HepG2 (cell line): ENCODE data around the gene FHIT. TPM values are rescaled to one million over a fixed set of nuclear protein-coding genes. Genes with fewer than 3 reads are reported as not detected.

Experiments used
- ATAC-seq: fragments of 200-7000 bp; cut with Tn5 transposase; 3 replicates; pipeline ENCODE4 v1.9.1; 2020; ENCODE audit warnings: mild to moderate bottlenecking, moderate library complexity
- BruUV-seq: library from RNA; stranded (reverse); fragments of 400-500 nt; replicated peaks from 2 replicates; lab custom pipeline; 2021; lab: Mats Ljungman, UMichigan
- CTCF ChIA-PET: fragments of 300-600 bp; formaldehyde crosslinking; extraction: SDS; loops from one replicate; lab custom pipeline; 2021; ENCODE audit warnings: low total read pairs, inconsistent platforms, low intra/inter-chr PET ratio; lab: Yijun Ruan, JAX
- POLR2A ChIA-PET: fragments of 350-600 bp; sonication (Branson Sonifier 250); formaldehyde crosslinking; loops from one replicate; lab custom pipeline; 2020; ENCODE audit warnings: antibody characterized with exemption, inconsistent platforms; lab: Yijun Ruan, JAX
- DNase-seq: peaks from one replicate; pipeline ENCODE4 v3.0.0-alpha.2; 2015; ENCODE audit warnings: low spot score
- FAIRE-seq: peaks from 3 replicates; lab custom pipeline; 2011; peaks lifted over from hg19 to GRCh38; lab: Jason Lieb, UNC
- H2AFZ ChIP-seq: one replicate; pipeline ENCODE4 v1.6.1; 2011; ENCODE audit warnings: low read length, inconsistent platforms
- H3K27ac ChIP-seq: fragments of 300-600 bp; 3 replicates; pipeline ENCODE4 v1.8.0; 2011; ENCODE audit warnings: mixed run types, mild to moderate bottlenecking, mixed read lengths, low read length, inconsistent platforms; ENCODE audit not compliant: insufficient read depth; ENCODE audit errors: extremely low read length
- H3K27me3 ChIP-seq, 2 experiments: fragments of 200-600 bp in 1 of 2; 2 replicates in 1 of 2; 3 replicates in 1 of 2; pipeline versions ENCODE4 v1.6.0 to v1.8.0; 2011; ENCODE audit warnings: low read length in 2 of 2, mild to moderate bottlenecking in 2 of 2, moderate library complexity in 2 of 2, inconsistent platforms in 1 of 2; ENCODE audit not compliant: insufficient read depth in 2 of 2, control insufficient read depth in 1 of 2
- H3K36me3 ChIP-seq, 2 experiments: fragments of 200-600 bp in 1 of 2; replicated peaks in 1 of 2; 2 replicates in 1 of 2; 3 replicates in 1 of 2; pipeline versions ENCODE4 v1.5.1 to v1.8.0; 2011; ENCODE audit warnings: low read length in 2 of 2, inconsistent platforms in 1 of 2; ENCODE audit not compliant: insufficient read depth in 2 of 2, control insufficient read depth in 1 of 2
- H3K4me1 ChIP-seq: 2 replicates; pipeline ENCODE4 v1.5.1; 2012; ENCODE audit warnings: low read length, inconsistent platforms; ENCODE audit not compliant: insufficient read depth
- H3K4me2 ChIP-seq: 2 replicates; pipeline ENCODE4 v1.6.0; 2011; ENCODE audit warnings: low read depth, low read length, inconsistent platforms
- H3K4me3 ChIP-seq, 3 experiments: fragments of 200-600 bp in 1 of 3; sonication (generic), shearing (Covaris generic) in 1 of 3; replicated peaks in 1 of 3; 2 replicates each; pipeline ENCODE4 v1.5.1; 2011 to 2016; ENCODE audit warnings: low read length in 3 of 3, inconsistent platforms in 2 of 3, low read depth in 2 of 3, mild to moderate bottlenecking in 2 of 3, control low read depth in 1 of 3, mixed read lengths in 1 of 3; ENCODE audit not compliant: insufficient read depth in 1 of 3
- H3K79me2 ChIP-seq: one replicate; pipeline ENCODE4 v1.6.1; 2011; ENCODE audit warnings: low read length, inconsistent platforms; ENCODE audit not compliant: insufficient read depth
- H3K9ac ChIP-seq: 2 replicates; pipeline ENCODE4 v1.6.0; 2011; ENCODE audit warnings: mild to moderate bottlenecking, low read depth, low read length, inconsistent platforms; ENCODE audit not compliant: insufficient read depth
- H3K9me3 ChIP-seq: 2 replicates; pipeline ENCODE4 v1.5.1; 2012; ENCODE audit warnings: mild to moderate bottlenecking, low read length
- H4K20me1 ChIP-seq: 2 replicates; pipeline ENCODE4 v1.6.0; 2011; ENCODE audit warnings: inconsistent platforms, mild to moderate bottlenecking, low read length, moderate library complexity; ENCODE audit not compliant: insufficient read depth
- GATAD2A ChIP-seq: IDR thresholded peaks from 2 replicates; pipeline ENCODE4 v1.6.1; 2016
- GPN1 ChIP-seq: sonication (generic); formaldehyde crosslinking; IDR thresholded peaks from 2 replicates; pipeline ENCODE4 v1.5.1; 2020; ENCODE audit warnings: missing genetic modification reagents, borderline replicate concordance
- SMARCE1 ChIP-seq: fragments of 450-650 bp; IDR thresholded peaks from 2 replicates; pipeline ENCODE4 v1.6.1; 2017; ENCODE audit warnings: borderline replicate concordance
- TGIF2 ChIP-seq: IDR thresholded peaks from 2 replicates; pipeline ENCODE4 v1.6.1; 2016; ENCODE audit warnings: control low read depth, missing compliant biosample characterization
- WGBS: methylation state at CpG from one replicate; pipeline ENCODE4 v1.1.6; 2017; ENCODE audit warnings: low lambda C conversion rate; 5-methylcytosine and 5-hydroxymethylcytosine counted together
- in situ Hi-C: cut with HindIII; loops from 2 replicates; pipeline ENCODE4 v1.10.0; 2017; ENCODE audit warnings: low pct_unique_long_range_greater_than_20kb; ENCODE audit not compliant: extremely low pct_ligation_motif_present
- intact Hi-C: fragments of 100-400 bp; cut with micrococcal nuclease; formaldehyde crosslinking; loops from one replicate; pipeline ENCODE4 v1.10.0; 2022; ENCODE audit not compliant: unreplicated experiment
- polyA plus RNA-seq, 8 experiments: library from polyadenylated mRNA; depleted of rRNA in 3 of 8; stranded (reverse) in 7 of 8; unstranded in 1 of 8; fragments of >200 nt; fragmentation: Illumina TruSeq in 4 of 8; extraction: Trizol in 4 of 8; gene quantifications; 2 replicates each; pipeline versions ENCODE4 v1.2.1 to v1.2.3, GENCODE V29; 2011 to 2016; ENCODE audit warnings: low read depth in 4 of 8, missing spikeins in 1 of 8, mixed read lengths in 1 of 8; ENCODE audit not compliant: insufficient read depth in 1 of 8
- total RNA-seq, 5 experiments: library from RNA; depleted of rRNA; stranded (reverse); fragments of >200 nt; fragmentation: Illumina TruSeq; extraction: Trizol; gene quantifications; 2 replicates each; pipeline ENCODE4 v1.2.3, GENCODE V29; 2016; ENCODE audit warnings: low read depth in 1 of 5
- TF ChIP-seq, protein P1 (sequence below): sonication (generic); formaldehyde crosslinking; IDR thresholded peaks from 2 replicates; pipeline ENCODE4 v1.4.0; 2020; ENCODE audit warnings: mild to moderate bottlenecking, missing genetic modification reagents
- TF ChIP-seq, protein P2 (sequence below), 2 experiments: sonication (generic) in 1 of 2; formaldehyde crosslinking in 1 of 2; IDR thresholded peaks; 2 replicates each; pipeline versions ENCODE4 v1.6.1 to v1.9.0; 2014 to 2022; ENCODE audit warnings: antibody characterized with exemption in 1 of 2, borderline replicate concordance in 1 of 2, inconsistent platforms in 1 of 2, low read depth in 1 of 2, missing genetic modification reagents in 1 of 2
- TF ChIP-seq, protein P3 (sequence below): sonication (generic); formaldehyde crosslinking; conservative IDR thresholded peaks from 2 replicates; pipeline ENCODE4 v1.5.0; 2020; ENCODE audit warnings: missing genetic modification reagents
- TF ChIP-seq, protein P4 (sequence below): sonication (generic); formaldehyde crosslinking; IDR thresholded peaks from 2 replicates; pipeline ENCODE4 v1.8.1; 2023; ENCODE audit warnings: mild to moderate bottlenecking, inconsistent platforms, moderate library complexity, missing genetic modification reagents, borderline replicate concordance
- TF ChIP-seq, protein P5 (sequence below): sonication (generic); formaldehyde crosslinking; IDR thresholded peaks from 2 replicates; pipeline ENCODE4 v1.8.0; 2022; ENCODE audit warnings: mild to moderate bottlenecking, missing genetic modification reagents

FHIT gene
- total and polyA plus RNA-seq, 2 of the 13 experiments (the other 11 are each of a cell fraction or from before 2014, with no cell fraction given): 4.0 to 4.6 TPM

DNA sequence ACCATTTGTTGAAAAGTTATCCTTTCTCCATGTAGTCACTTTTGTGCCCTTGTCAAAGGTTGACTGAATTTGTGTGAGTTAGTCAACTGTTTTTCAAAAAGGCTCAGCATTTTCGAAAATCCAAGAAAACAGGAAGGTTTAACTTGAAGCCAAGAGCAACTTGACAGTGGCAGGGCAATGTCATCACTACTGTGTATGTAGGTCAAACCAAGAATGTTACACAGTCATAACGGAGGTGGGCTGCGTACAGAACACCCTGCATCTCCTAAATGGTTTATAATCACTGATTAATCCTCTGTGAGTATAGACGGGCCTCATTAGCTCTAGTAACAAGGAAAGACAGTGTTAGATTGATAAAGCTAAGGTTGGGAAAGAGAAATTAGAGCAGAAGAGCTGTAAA is 1064.9 kb downstream of the FHIT start:
- H2AFZ ChIP-seq: no peak overlapping the region
- DNase-seq: no peak
- CTCF ChIA-PET: no interaction called here
- no peak overlapping the region for H3K27ac ChIP-seq
- BruUV-seq: no TSS peak
- intact Hi-C loops (no loop called here), in situ Hi-C loops (no loop called here)
- no peaks in the 10 kb centered on the region for H3K27me3 ChIP-seq
- TF ChIP-seq GPN1 (CRISPR knock-in tag) (no peak), GATAD2A (CRISPR knock-in tag) (no peak), TGIF2 (CRISPR knock-in tag) (no peak), SMARCE1 (no peak)
- TF ChIP-seq, protein P1, sequence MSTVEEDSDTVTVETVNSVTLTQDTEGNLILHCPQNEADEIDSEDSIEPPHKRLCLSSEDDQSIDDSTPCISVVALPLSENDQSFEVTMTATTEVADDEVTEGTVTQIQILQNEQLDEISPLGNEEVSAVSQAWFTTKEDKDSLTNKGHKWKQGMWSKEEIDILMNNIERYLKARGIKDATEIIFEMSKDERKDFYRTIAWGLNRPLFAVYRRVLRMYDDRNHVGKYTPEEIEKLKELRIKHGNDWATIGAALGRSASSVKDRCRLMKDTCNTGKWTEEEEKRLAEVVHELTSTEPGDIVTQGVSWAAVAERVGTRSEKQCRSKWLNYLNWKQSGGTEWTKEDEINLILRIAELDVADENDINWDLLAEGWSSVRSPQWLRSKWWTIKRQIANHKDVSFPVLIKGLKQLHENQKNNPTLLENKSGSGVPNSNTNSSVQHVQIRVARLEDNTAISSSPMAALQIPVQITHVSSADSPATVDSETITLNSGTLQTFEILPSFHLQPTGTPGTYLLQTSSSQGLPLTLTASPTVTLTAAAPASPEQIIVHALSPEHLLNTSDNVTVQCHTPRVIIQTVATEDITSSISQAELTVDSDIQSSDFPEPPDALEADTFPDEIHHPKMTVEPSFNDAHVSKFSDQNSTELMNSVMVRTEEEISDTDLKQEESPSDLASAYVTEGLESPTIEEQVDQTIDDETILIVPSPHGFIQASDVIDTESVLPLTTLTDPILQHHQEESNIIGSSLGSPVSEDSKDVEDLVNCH (CRISPR knock-in tag): no peak
- TF ChIP-seq, protein P2, sequence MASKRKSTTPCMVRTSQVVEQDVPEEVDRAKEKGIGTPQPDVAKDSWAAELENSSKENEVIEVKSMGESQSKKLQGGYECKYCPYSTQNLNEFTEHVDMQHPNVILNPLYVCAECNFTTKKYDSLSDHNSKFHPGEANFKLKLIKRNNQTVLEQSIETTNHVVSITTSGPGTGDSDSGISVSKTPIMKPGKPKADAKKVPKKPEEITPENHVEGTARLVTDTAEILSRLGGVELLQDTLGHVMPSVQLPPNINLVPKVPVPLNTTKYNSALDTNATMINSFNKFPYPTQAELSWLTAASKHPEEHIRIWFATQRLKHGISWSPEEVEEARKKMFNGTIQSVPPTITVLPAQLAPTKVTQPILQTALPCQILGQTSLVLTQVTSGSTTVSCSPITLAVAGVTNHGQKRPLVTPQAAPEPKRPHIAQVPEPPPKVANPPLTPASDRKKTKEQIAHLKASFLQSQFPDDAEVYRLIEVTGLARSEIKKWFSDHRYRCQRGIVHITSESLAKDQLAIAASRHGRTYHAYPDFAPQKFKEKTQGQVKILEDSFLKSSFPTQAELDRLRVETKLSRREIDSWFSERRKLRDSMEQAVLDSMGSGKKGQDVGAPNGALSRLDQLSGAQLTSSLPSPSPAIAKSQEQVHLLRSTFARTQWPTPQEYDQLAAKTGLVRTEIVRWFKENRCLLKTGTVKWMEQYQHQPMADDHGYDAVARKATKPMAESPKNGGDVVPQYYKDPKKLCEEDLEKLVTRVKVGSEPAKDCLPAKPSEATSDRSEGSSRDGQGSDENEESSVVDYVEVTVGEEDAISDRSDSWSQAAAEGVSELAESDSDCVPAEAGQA (IDR thresholded peaks at IDR 0.05; ENCODE audit: low read depth): no peak
- TF ChIP-seq, protein P2 (CRISPR knock-in tag; IDR thresholded peaks at IDR 0.05; ENCODE audit: borderline replicate concordance): no peak
- TF ChIP-seq, protein P3, sequence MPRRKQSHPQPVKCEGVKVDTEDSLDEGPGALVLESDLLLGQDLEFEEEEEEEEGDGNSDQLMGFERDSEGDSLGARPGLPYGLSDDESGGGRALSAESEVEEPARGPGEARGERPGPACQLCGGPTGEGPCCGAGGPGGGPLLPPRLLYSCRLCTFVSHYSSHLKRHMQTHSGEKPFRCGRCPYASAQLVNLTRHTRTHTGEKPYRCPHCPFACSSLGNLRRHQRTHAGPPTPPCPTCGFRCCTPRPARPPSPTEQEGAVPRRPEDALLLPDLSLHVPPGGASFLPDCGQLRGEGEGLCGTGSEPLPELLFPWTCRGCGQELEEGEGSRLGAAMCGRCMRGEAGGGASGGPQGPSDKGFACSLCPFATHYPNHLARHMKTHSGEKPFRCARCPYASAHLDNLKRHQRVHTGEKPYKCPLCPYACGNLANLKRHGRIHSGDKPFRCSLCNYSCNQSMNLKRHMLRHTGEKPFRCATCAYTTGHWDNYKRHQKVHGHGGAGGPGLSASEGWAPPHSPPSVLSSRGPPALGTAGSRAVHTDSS (CRISPR knock-in tag): no peak
- TF ChIP-seq, protein P4, sequence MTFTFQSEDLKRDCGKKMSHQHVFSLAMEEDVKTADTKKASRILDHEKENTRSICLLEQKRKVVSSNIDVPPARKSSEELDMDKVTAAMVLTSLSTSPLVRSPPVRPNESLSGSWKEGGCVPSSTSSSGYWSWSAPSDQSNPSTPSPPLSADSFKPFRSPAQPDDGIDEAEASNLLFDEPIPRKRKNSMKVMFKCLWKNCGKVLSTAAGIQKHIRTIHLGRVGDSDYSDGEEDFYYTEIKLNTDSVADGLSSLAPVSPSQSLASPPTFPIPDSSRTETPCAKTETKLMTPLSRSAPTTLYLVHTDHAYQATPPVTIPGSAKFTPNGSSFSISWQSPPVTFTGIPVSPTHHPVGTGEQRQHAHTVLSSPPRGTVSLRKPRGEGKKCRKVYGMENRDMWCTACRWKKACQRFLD (CRISPR knock-in tag): no peak
- TF ChIP-seq, protein P5, sequence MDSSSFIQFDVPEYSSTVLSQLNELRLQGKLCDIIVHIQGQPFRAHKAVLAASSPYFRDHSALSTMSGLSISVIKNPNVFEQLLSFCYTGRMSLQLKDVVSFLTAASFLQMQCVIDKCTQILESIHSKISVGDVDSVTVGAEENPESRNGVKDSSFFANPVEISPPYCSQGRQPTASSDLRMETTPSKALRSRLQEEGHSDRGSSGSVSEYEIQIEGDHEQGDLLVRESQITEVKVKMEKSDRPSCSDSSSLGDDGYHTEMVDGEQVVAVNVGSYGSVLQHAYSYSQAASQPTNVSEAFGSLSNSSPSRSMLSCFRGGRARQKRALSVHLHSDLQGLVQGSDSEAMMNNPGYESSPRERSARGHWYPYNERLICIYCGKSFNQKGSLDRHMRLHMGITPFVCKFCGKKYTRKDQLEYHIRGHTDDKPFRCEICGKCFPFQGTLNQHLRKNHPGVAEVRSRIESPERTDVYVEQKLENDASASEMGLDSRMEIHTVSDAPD: no peak
- TF ChIP-seq, all 625 proteins: peak for 0
- POLR2A ChIA-PET: no interaction called here
- ATAC-seq: no peak
- H3K9ac ChIP-seq: no peak overlapping the region
- no peaks in the 10 kb centered on the region for H3K4me1 ChIP-seq
- H3K4me3 ChIP-seq: no peak overlapping the region
- H3K79me2 ChIP-seq: no peaks in the 10 kb centered on the region
- WGBS: 16% methylated on average over 4 of the region's 4 CpGs
- no peaks in the 10 kb centered on the region for H3K36me3 ChIP-seq
- H3K9me3 ChIP-seq: no peaks in the 10 kb centered on the region
- FAIRE-seq: no peak
- no peaks in the 10 kb centered on the region for H4K20me1 ChIP-seq
- H3K4me2 ChIP-seq: no peak overlapping the region
